Measurements from ENCODE around the gene MAST4. TPM values are rescaled to one million over a fixed set of nuclear protein-coding genes. Genes with fewer than 3 reads are reported as not detected.

The MAST4 gene
- total RNA-seq, 1 donor from 2014 or later, result 22.3 TPM

GRCh38 chr5:66818304-66818934, 222.2 kb downstream of the MAST4 start:
- H3K4me3 Mint-ChIP-seq (ENCODE audit: unreplicated experiment), result no peak overlapping the region
- Histone ChIP-seq H3K79me2 (ENCODE audit: insufficient read depth, low read length) (no peaks in the 10 kb centered on the region), H3K9me3 (ENCODE audit: insufficient read depth, low read depth, low read length) (no peaks in the 10 kb centered on the region), H3K4me2 (ENCODE audit: low read length) (no peak overlapping the region), H2AFZ (ENCODE audit: low read depth, low read length) (no peak overlapping the region), H3K4me3 (ENCODE audit: insufficient read depth, low read depth, low read length) (no peak overlapping the region), H3K4me1 (ENCODE audit: insufficient read depth, low read length) (no peaks in the 10 kb centered on the region), H3K27ac (ENCODE audit: low read depth, low read length) (no peak overlapping the region), H4K20me1 (ENCODE audit: insufficient read depth, low read length) (no peaks in the 10 kb centered on the region), H3K36me3 (ENCODE audit: insufficient read depth, low read length) (no peaks in the 10 kb centered on the region), H3K9ac (ENCODE audit: low read length) (no peak overlapping the region), H3K27me3 (ENCODE audit: insufficient read depth, low read length) (no peaks in the 10 kb centered on the region)
- DNase-seq (ENCODE audit: low read depth) (no peak), FAIRE-seq (no peak)
- no peak overlapping the region for H3K27ac Mint-ChIP-seq (ENCODE audit: unreplicated experiment)
- H3K36me3 Mint-ChIP-seq (ENCODE audit: low read depth, unreplicated experiment), result no peaks in the 10 kb centered on the region
- H3K4me1 Mint-ChIP-seq (ENCODE audit: low read depth, unreplicated experiment), result no peaks in the 10 kb centered on the region
- no peak for TF ChIP-seq CTCF (IDR thresholded peaks at IDR 0.05; ENCODE audit: insufficient read depth, low read depth, low read length)
- TF ChIP-seq EZH2 (IDR thresholded peaks at IDR 0.05; ENCODE audit: insufficient read depth, low read length), result no peak
- H3K27me3 Mint-ChIP-seq (ENCODE audit: low read depth, unreplicated experiment), result no peaks in the 10 kb centered on the region
- no peaks in the 10 kb centered on the region for H3K9me3 Mint-ChIP-seq (ENCODE audit: unreplicated experiment)

- no peak overlapping the region for H2AFZ ChIP-seq (ENCODE audit: low read depth, low read length)
- no peaks in the 10 kb centered on the region for H3K4me1 Mint-ChIP-seq (ENCODE audit: low read depth, unreplicated experiment)
- no peaks in the 10 kb centered on the region for H3K36me3 Mint-ChIP-seq (ENCODE audit: low read depth, unreplicated experiment)
- H3K4me3 ChIP-seq (ENCODE audit: insufficient read depth, low read depth, low read length), result no peak overlapping the region
- H3K27ac ChIP-seq (ENCODE audit: low read depth, low read length), result no peak overlapping the region
- no peak for DNase-seq (ENCODE audit: low read depth)
- H3K27me3 Mint-ChIP-seq (ENCODE audit: low read depth, unreplicated experiment), result no peaks in the 10 kb centered on the region
- H3K4me3 Mint-ChIP-seq (ENCODE audit: unreplicated experiment), result no peak overlapping the region
- no peaks in the 10 kb centered on the region for H3K27me3 ChIP-seq (ENCODE audit: insufficient read depth, low read length)
- no peaks in the 10 kb centered on the region for H4K20me1 ChIP-seq (ENCODE audit: insufficient read depth, low read length)
- no peak overlapping the region for H3K4me2 ChIP-seq (ENCODE audit: low read length)
- H3K79me2 ChIP-seq (ENCODE audit: insufficient read depth, low read length), result no peaks in the 10 kb centered on the region
- no peaks in the 10 kb centered on the region for H3K36me3 ChIP-seq (ENCODE audit: insufficient read depth, low read length)
- H3K9ac ChIP-seq (ENCODE audit: low read length), result no peak overlapping the region
- FAIRE-seq, result no peak
- TF ChIP-seq EZH2 (IDR thresholded peaks at IDR 0.05; ENCODE audit: insufficient read depth, low read length) (no peak), CTCF (IDR thresholded peaks at IDR 0.05; ENCODE audit: insufficient read depth, low read depth, low read length) (no peak)
- H3K9me3 Mint-ChIP-seq (ENCODE audit: unreplicated experiment), result no peaks in the 10 kb centered on the region
- H3K9me3 ChIP-seq (ENCODE audit: insufficient read depth, low read depth, low read length), result no peaks in the 10 kb centered on the region
- H3K27ac Mint-ChIP-seq (ENCODE audit: unreplicated experiment), result no peak overlapping the region
- no peaks in the 10 kb centered on the region for H3K4me1 ChIP-seq (ENCODE audit: insufficient read depth, low read length)
These were observed 222.7 kb downstream of the MAST4 start for GRCh38 chr5:66818935-66819328.

- no peak overlapping the region for H3K4me3 Mint-ChIP-seq (ENCODE audit: unreplicated experiment)
- TF ChIP-seq EZH2 (IDR thresholded peaks at IDR 0.05; ENCODE audit: insufficient read depth, low read length) (no peak), CTCF (IDR thresholded peaks at IDR 0.05; ENCODE audit: insufficient read depth, low read depth, low read length) (no peak)
- no peak overlapping the region for H3K4me3 ChIP-seq (ENCODE audit: insufficient read depth, low read depth, low read length)
- FAIRE-seq (no peak), DNase-seq (ENCODE audit: low read depth) (no peak)
- H3K36me3 Mint-ChIP-seq (ENCODE audit: low read depth, unreplicated experiment), result no peaks in the 10 kb centered on the region
- H3K4me1 ChIP-seq (ENCODE audit: insufficient read depth, low read length), result no peaks in the 10 kb centered on the region
- no peak overlapping the region for H3K27ac ChIP-seq (ENCODE audit: low read depth, low read length)
- H3K27me3 Mint-ChIP-seq (ENCODE audit: low read depth, unreplicated experiment), result no peaks in the 10 kb centered on the region
- no peak overlapping the region for H3K4me2 ChIP-seq (ENCODE audit: low read length)
- no peaks in the 10 kb centered on the region for H3K9me3 Mint-ChIP-seq (ENCODE audit: unreplicated experiment)
- H3K79me2 ChIP-seq (ENCODE audit: insufficient read depth, low read length), result no peaks in the 10 kb centered on the region
- no peaks in the 10 kb centered on the region for H3K9me3 ChIP-seq (ENCODE audit: insufficient read depth, low read depth, low read length)
- H2AFZ ChIP-seq (ENCODE audit: low read depth, low read length), result no peak overlapping the region
- H4K20me1 ChIP-seq (ENCODE audit: insufficient read depth, low read length), result no peaks in the 10 kb centered on the region
- H3K9ac ChIP-seq (ENCODE audit: low read length), result no peak overlapping the region
- H3K4me1 Mint-ChIP-seq (ENCODE audit: low read depth, unreplicated experiment), result no peaks in the 10 kb centered on the region
- no peaks in the 10 kb centered on the region for H3K27me3 ChIP-seq (ENCODE audit: insufficient read depth, low read length)
- H3K27ac Mint-ChIP-seq (ENCODE audit: unreplicated experiment), result no peak overlapping the region
- no peaks in the 10 kb centered on the region for H3K36me3 ChIP-seq (ENCODE audit: insufficient read depth, low read length)
These were observed 224.5 kb downstream of the MAST4 start for GRCh38 chr5:66820630-66821207.
